HG03060 (cell line): ENCODE results near the gene CALML6.

Experiments used
- ATAC-seq: cut with Tn5 transposase; IDR thresholded peaks from one replicate; pipeline ENCODE4 v1.9.1; 2021; ENCODE audit warnings: low read depth, moderate number of reproducible peaks; ENCODE audit not compliant: unreplicated experiment

Gene CALML6

DNA sequence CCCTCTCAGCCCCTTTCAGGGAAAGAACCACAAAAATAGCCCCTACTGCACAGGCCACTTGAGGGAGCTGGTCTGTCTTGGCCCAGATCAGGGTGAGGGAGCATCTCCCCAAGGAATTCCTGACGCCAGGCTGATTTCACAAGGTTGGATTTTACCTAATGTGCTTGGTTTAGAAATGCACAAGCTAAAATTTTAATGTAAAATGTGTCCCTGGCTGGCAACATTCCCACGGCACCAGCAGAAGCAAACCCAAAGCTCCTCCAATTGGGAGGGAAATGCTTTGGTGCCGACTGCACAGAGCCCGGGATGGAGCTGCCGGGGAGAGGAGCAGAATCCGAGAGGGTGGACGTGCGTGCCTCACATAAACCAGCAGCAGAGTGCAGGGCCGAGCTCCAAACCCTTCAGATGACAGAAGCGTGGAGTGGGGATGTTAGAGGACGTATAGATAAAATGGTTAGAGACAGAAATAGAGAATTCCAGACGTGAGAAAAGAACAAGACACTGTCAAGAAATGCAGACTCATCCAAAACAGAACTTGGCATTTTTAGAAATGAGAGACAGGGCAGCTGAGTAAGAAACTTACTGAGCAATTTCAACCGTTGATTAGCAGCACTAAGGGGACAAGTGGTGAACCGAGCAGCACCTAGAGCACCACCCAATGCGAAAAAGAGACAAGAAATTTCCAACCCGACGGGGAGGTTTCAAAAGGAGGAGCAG is 45.6 kb downstream of the CALML6 start:
- ATAC-seq = no peak

GRCh38 chr1:1962752-1963151 is 47.7 kb downstream of the CALML6 start:
- ATAC-seq = no peak

DNA sequence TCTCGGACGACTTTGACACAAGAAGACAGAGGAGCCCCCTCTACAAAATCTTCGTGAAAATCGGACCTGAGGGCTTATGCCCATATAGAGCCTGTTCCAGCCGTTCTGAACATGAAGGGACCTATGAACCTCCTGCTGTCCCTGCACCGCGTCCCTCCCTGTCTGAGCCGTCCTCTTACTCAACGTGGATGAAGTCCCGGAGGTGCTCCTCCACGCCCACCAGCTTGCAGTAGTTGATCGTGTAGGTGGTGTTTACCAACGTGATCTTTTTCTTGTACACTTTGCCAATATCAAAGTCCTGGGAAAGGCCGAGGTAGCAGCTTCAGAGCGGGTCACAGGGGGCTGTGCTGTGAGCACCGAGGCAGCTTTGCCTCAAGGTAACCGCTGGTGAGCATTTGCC is 48.5 kb downstream of the CALML6 start:
- no peak for ATAC-seq

DNA sequence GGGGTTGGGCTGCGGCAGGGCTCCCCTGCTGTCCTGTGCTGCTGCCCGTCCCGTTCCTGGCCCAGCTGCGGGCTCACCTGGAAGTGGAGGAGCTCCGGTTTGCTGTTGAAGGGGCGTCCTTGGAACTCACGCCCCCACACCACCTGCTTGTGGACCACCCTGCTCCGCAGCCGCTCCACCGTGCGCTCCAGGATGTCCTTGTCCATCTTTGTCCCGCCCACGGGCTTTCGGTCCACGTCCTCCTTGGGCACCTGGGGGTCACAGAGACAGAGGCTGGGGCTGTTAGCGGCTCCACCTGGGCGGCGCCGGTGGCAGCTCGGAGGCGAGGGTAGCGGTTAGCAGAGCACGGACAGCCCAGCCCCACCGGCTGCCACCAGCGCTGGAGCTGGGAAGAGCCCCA is 49.8 kb downstream of the CALML6 start:
- no peak for ATAC-seq

GRCh38 chr1:1965546-1965945 is 50.5 kb downstream of the CALML6 start:
- no peak for ATAC-seq

- ATAC-seq = no peak
These were observed 51.1 kb downstream of the CALML6 start for GRCh38 chr1:1966071-1966740.
